Ishikawa (cell line): ENCODE data around the gene ADGRL2.

Experiments used
- CEBPB ChIP-seq: IDR thresholded peaks from 2 replicates; pipeline ENCODE4 v1.6.1; 2012
- CREB1 ChIP-seq: IDR thresholded peaks from 2 replicates; pipeline ENCODE4 v1.6.1; 2012; ENCODE audit warnings: low read depth
- EGR1 ChIP-seq: IDR thresholded peaks from 2 replicates; pipeline ENCODE4 v1.6.1; 2012
- EP300 ChIP-seq: IDR thresholded peaks from 2 replicates; pipeline ENCODE4 v1.6.1; 2012; ENCODE audit warnings: borderline replicate concordance
- FOXM1 ChIP-seq: IDR thresholded peaks from 2 replicates; pipeline ENCODE4 v1.6.1; 2012; ENCODE audit warnings: low read depth, borderline replicate concordance
- MAX ChIP-seq: IDR thresholded peaks from 2 replicates; pipeline ENCODE4 v1.6.1; 2012
- NFIC ChIP-seq: IDR thresholded peaks from 2 replicates; pipeline ENCODE4 v1.6.1; 2012
- RAD21 ChIP-seq: IDR thresholded peaks from 2 replicates; pipeline ENCODE4 v1.6.1; 2012; ENCODE audit warnings: low read depth
- REST ChIP-seq: IDR thresholded peaks from 2 replicates; pipeline ENCODE4 v1.6.1; 2012; ENCODE audit warnings: low read depth, mild to moderate bottlenecking
- TAF1 ChIP-seq: IDR thresholded peaks from 2 replicates; pipeline ENCODE4 v1.6.1; 2012; ENCODE audit warnings: low read depth, mild to moderate bottlenecking
- TCF12 ChIP-seq: IDR thresholded peaks from 2 replicates; pipeline ENCODE4 v1.6.1; 2012; ENCODE audit warnings: low read depth
- TEAD4 ChIP-seq: IDR thresholded peaks from 2 replicates; pipeline ENCODE4 v1.6.1; 2012
- USF1 ChIP-seq: IDR thresholded peaks from 2 replicates; pipeline ENCODE4 v1.6.1; 2012
- YY1 ChIP-seq: IDR thresholded peaks from 2 replicates; pipeline ENCODE4 v1.6.1; 2012; ENCODE audit warnings: low read depth
- ZBTB7A ChIP-seq: IDR thresholded peaks from 2 replicates; pipeline ENCODE4 v1.6.1; 2012; ENCODE audit warnings: low read depth

The ADGRL2 gene

GRCh38 chr1:81889166-81889565 is 88.4 kb downstream of the ADGRL2 start:
- no peak for TF ChIP-seq TEAD4

GRCh38 chr1:81894867-81895266 is 94.1 kb downstream of the ADGRL2 start:
- TF ChIP-seq CREB1 (no peak), TCF12 (no peak)

- TF ChIP-seq EGR1 (no peak), EP300 (no peak), NFIC (no peak), REST (no peak), ZBTB7A (no peak), TCF12 (no peak), RAD21 (no peak), USF1 (no peak), CEBPB (no peak), MAX (no peak), CREB1 (no peak)
Observed at GRCh38 chr1:81899214-81899821, 98.6 kb downstream of the ADGRL2 start.

GRCh38 chr1:81907575-81907974 is 106.8 kb downstream of the ADGRL2 start:
- TF ChIP-seq TEAD4 (no peak), MAX (no peak), REST (no peak), CEBPB (no peak), EP300 (no peak), FOXM1 (no peak), USF1 (no peak), EGR1 (no peak), CREB1 (no peak), ZBTB7A (no peak), YY1 (no peak), TCF12 (no peak), RAD21 (no peak), NFIC (no peak)

GRCh38 chr1:81912383-81912782 is 111.6 kb downstream of the ADGRL2 start:
- no peak for TF ChIP-seq REST
- peak; percentile 67 for TF ChIP-seq NFIC
- no peak for TF ChIP-seq CEBPB
- TF ChIP-seq TCF12, result no peak

GRCh38 chr1:81915937-81916336 is 115.2 kb downstream of the ADGRL2 start:
- TF ChIP-seq RAD21 (no peak), MAX (no peak), EP300 (no peak), TCF12 (no peak), NFIC (no peak), FOXM1 (no peak), TEAD4 (no peak), REST (no peak), ZBTB7A (no peak), YY1 (no peak), EGR1 (no peak), CREB1 (no peak), TAF1 (no peak), USF1 (no peak)
